HepG2 (cell line): Measurements from ENCODE around the gene MN1. TPM values are rescaled to one million over a fixed set of nuclear protein-coding genes. Genes with fewer than 3 reads are reported as not detected.

Source experiments
- ATAC-seq: fragments of 200-7000 bp; cut with Tn5 transposase; 3 replicates; pipeline ENCODE4 v1.9.1; 2020; ENCODE audit warnings: mild to moderate bottlenecking, moderate library complexity
- BruUV-seq: library from RNA; stranded (reverse); fragments of 400-500 nt; replicated peaks from 2 replicates; lab custom pipeline; 2021; lab: Mats Ljungman, UMichigan
- CTCF ChIA-PET: fragments of 300-600 bp; formaldehyde crosslinking; extraction: SDS; loops from one replicate; lab custom pipeline; 2021; ENCODE audit warnings: low total read pairs, inconsistent platforms, low intra/inter-chr PET ratio; lab: Yijun Ruan, JAX
- POLR2A ChIA-PET: fragments of 350-600 bp; sonication (Branson Sonifier 250); formaldehyde crosslinking; loops from one replicate; lab custom pipeline; 2020; ENCODE audit warnings: antibody characterized with exemption, inconsistent platforms; lab: Yijun Ruan, JAX
- DNase-seq: peaks from one replicate; pipeline ENCODE4 v3.0.0-alpha.2; 2015; ENCODE audit warnings: low spot score
- FAIRE-seq: peaks from 3 replicates; lab custom pipeline; 2011; peaks lifted over from hg19 to GRCh38; lab: Jason Lieb, UNC
- H2AFZ ChIP-seq: one replicate; pipeline ENCODE4 v1.6.1; 2011; ENCODE audit warnings: low read length, inconsistent platforms
- H3K27ac ChIP-seq: fragments of 300-600 bp; 3 replicates; pipeline ENCODE4 v1.8.0; 2011; ENCODE audit warnings: mixed run types, mild to moderate bottlenecking, mixed read lengths, low read length, inconsistent platforms; ENCODE audit not compliant: insufficient read depth; ENCODE audit errors: extremely low read length
- H3K27me3 ChIP-seq, 2 experiments: fragments of 200-600 bp in 1 of 2; 2 replicates in 1 of 2; 3 replicates in 1 of 2; pipeline versions ENCODE4 v1.6.0 to v1.8.0; 2011; ENCODE audit warnings: low read length in 2 of 2, mild to moderate bottlenecking in 2 of 2, moderate library complexity in 2 of 2, inconsistent platforms in 1 of 2; ENCODE audit not compliant: insufficient read depth in 2 of 2, control insufficient read depth in 1 of 2
- H3K36me3 ChIP-seq, 2 experiments: fragments of 200-600 bp in 1 of 2; replicated peaks in 1 of 2; 2 replicates in 1 of 2; 3 replicates in 1 of 2; pipeline versions ENCODE4 v1.5.1 to v1.8.0; 2011; ENCODE audit warnings: low read length in 2 of 2, inconsistent platforms in 1 of 2; ENCODE audit not compliant: insufficient read depth in 2 of 2, control insufficient read depth in 1 of 2
- H3K4me1 ChIP-seq: 2 replicates; pipeline ENCODE4 v1.5.1; 2012; ENCODE audit warnings: low read length, inconsistent platforms; ENCODE audit not compliant: insufficient read depth
- H3K4me2 ChIP-seq: 2 replicates; pipeline ENCODE4 v1.6.0; 2011; ENCODE audit warnings: low read depth, low read length, inconsistent platforms
- H3K4me3 ChIP-seq, 3 experiments: fragments of 200-600 bp in 1 of 3; sonication (generic), shearing (Covaris generic) in 1 of 3; replicated peaks in 1 of 3; 2 replicates each; pipeline ENCODE4 v1.5.1; 2011 to 2016; ENCODE audit warnings: low read length in 3 of 3, inconsistent platforms in 2 of 3, low read depth in 2 of 3, mild to moderate bottlenecking in 2 of 3, control low read depth in 1 of 3, mixed read lengths in 1 of 3; ENCODE audit not compliant: insufficient read depth in 1 of 3
- H3K79me2 ChIP-seq: one replicate; pipeline ENCODE4 v1.6.1; 2011; ENCODE audit warnings: low read length, inconsistent platforms; ENCODE audit not compliant: insufficient read depth
- H3K9ac ChIP-seq: 2 replicates; pipeline ENCODE4 v1.6.0; 2011; ENCODE audit warnings: mild to moderate bottlenecking, low read depth, low read length, inconsistent platforms; ENCODE audit not compliant: insufficient read depth
- H3K9me3 ChIP-seq: 2 replicates; pipeline ENCODE4 v1.5.1; 2012; ENCODE audit warnings: mild to moderate bottlenecking, low read length
- H4K20me1 ChIP-seq: 2 replicates; pipeline ENCODE4 v1.6.0; 2011; ENCODE audit warnings: inconsistent platforms, mild to moderate bottlenecking, low read length, moderate library complexity; ENCODE audit not compliant: insufficient read depth
- CEBPG ChIP-seq: IDR thresholded peaks from 2 replicates; pipeline ENCODE4 v1.6.1; 2016
- GZF1 ChIP-seq: sonication (generic); formaldehyde crosslinking; IDR thresholded peaks from 2 replicates; pipeline ENCODE4 v1.5.1; 2020; ENCODE audit warnings: mild to moderate bottlenecking, missing genetic modification reagents
- PHF8 ChIP-seq: sonication (generic); formaldehyde crosslinking; IDR thresholded peaks from 2 replicates; pipeline ENCODE4 v1.5.0; 2020; ENCODE audit warnings: missing genetic modification reagents
- ZNF7 ChIP-seq: IDR thresholded peaks from 2 replicates; pipeline ENCODE4 v1.6.1; 2016; ENCODE audit warnings: missing biosample characterization, missing genetic modification reagents
- ZNF768 ChIP-seq: sonication (generic); formaldehyde crosslinking; IDR thresholded peaks from 2 replicates; pipeline ENCODE4 v1.4.0; 2020; ENCODE audit warnings: missing genetic modification reagents
- ZNF777 ChIP-seq: sonication (generic); formaldehyde crosslinking; IDR thresholded peaks from 2 replicates; pipeline ENCODE4 v1.4.0; 2020; ENCODE audit warnings: missing genetic modification reagents
- ZSCAN30 ChIP-seq: sonication (generic); formaldehyde crosslinking; IDR thresholded peaks from 2 replicates; pipeline ENCODE4 v1.5.0; 2020; ENCODE audit warnings: mild to moderate bottlenecking, missing genetic modification reagents
- WGBS: methylation state at CpG from one replicate; pipeline ENCODE4 v1.1.6; 2017; ENCODE audit warnings: low lambda C conversion rate; 5-methylcytosine and 5-hydroxymethylcytosine counted together
- in situ Hi-C: cut with HindIII; loops from 2 replicates; pipeline ENCODE4 v1.10.0; 2017; ENCODE audit warnings: low pct_unique_long_range_greater_than_20kb; ENCODE audit not compliant: extremely low pct_ligation_motif_present
- intact Hi-C: fragments of 100-400 bp; cut with micrococcal nuclease; formaldehyde crosslinking; loops from one replicate; pipeline ENCODE4 v1.10.0; 2022; ENCODE audit not compliant: unreplicated experiment
- polyA plus RNA-seq, 8 experiments: library from polyadenylated mRNA; depleted of rRNA in 3 of 8; stranded (reverse) in 7 of 8; unstranded in 1 of 8; fragments of >200 nt; fragmentation: Illumina TruSeq in 4 of 8; extraction: Trizol in 4 of 8; gene quantifications; 2 replicates each; pipeline versions ENCODE4 v1.2.1 to v1.2.3, GENCODE V29; 2011 to 2016; ENCODE audit warnings: low read depth in 4 of 8, missing spikeins in 1 of 8, mixed read lengths in 1 of 8; ENCODE audit not compliant: insufficient read depth in 1 of 8
- total RNA-seq, 5 experiments: library from RNA; depleted of rRNA; stranded (reverse); fragments of >200 nt; fragmentation: Illumina TruSeq; extraction: Trizol; gene quantifications; 2 replicates each; pipeline ENCODE4 v1.2.3, GENCODE V29; 2016; ENCODE audit warnings: low read depth in 1 of 5
- TF ChIP-seq, protein P1 (sequence below): sonication (generic); formaldehyde crosslinking; IDR thresholded peaks from 2 replicates; pipeline ENCODE4 v1.9.0; 2021; ENCODE audit warnings: missing genetic modification reagents, mild to moderate bottlenecking, borderline replicate concordance
- TF ChIP-seq, protein P2 (sequence below): sonication (generic); formaldehyde crosslinking; IDR thresholded peaks from 2 replicates; pipeline ENCODE4 v1.4.0; 2020; ENCODE audit warnings: missing genetic modification reagents
- TF ChIP-seq, protein P3 (sequence below): sonication (generic); formaldehyde crosslinking; IDR thresholded peaks from 2 replicates; pipeline ENCODE4 v1.9.0; 2021; ENCODE audit warnings: mild to moderate bottlenecking, missing genetic modification reagents
- TF ChIP-seq, protein P4 (sequence below): IDR thresholded peaks from 2 replicates; pipeline ENCODE4 v1.6.1; 2016; ENCODE audit warnings: missing compliant biosample characterization, missing genetic modification reagents, borderline replicate concordance

MN1 gene
- total and polyA plus RNA-seq, 2 of the 13 experiments (the other 11 are each of a cell fraction or from before 2014, with no cell fraction given): 0.01 TPM; not detected in 1

DNA sequence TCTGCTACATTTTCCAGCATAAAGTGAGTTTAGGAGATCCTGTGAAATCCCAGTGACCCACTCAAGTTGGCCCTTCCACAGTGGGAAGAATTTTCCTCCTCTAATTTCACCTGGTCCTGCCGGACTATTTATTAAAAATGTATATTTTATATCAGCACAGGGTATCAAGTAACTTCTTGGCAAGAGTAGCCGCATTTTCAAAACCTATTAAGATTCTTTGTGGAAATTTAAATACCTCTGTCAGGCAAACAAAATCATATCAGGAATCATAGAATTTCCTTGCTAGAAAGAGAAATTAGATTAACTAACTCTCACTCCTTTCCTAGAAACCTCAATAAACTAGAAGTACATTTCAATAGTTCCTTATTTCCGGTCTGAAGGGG lies 9.7 kb downstream of the MN1 start:
- H3K27me3 ChIP-seq: peaks cover 4 to 38% of the 10 kb centered on the region in 2 experiments; a peak in 3 of 5 replicates
- ATAC-seq (no peak), FAIRE-seq (no peak), DNase-seq (no peak)
- no peak overlapping the region for H3K4me3 ChIP-seq
- BruUV-seq: no TSS peak
- H4K20me1 ChIP-seq: no peaks in the 10 kb centered on the region
- no peaks in the 10 kb centered on the region for H3K36me3 ChIP-seq
- CTCF ChIA-PET: no interaction called here
- in situ Hi-C loops: no loop called here
- H3K9ac ChIP-seq: no peak overlapping the region
- H3K79me2 ChIP-seq: no peaks in the 10 kb centered on the region
- no peak for TF ChIP-seq PHF8 (CRISPR knock-in tag)
- TF ChIP-seq ZSCAN30 (CRISPR knock-in tag): no peak
- no peak for TF ChIP-seq GZF1 (CRISPR knock-in tag)
- TF ChIP-seq ZNF7 (CRISPR knock-in tag): no peak
- TF ChIP-seq, protein P1, sequence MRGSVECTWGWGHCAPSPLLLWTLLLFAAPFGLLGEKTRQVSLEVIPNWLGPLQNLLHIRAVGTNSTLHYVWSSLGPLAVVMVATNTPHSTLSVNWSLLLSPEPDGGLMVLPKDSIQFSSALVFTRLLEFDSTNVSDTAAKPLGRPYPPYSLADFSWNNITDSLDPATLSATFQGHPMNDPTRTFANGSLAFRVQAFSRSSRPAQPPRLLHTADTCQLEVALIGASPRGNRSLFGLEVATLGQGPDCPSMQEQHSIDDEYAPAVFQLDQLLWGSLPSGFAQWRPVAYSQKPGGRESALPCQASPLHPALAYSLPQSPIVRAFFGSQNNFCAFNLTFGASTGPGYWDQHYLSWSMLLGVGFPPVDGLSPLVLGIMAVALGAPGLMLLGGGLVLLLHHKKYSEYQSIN (CRISPR knock-in tag): no peak
- no peak for TF ChIP-seq CEBPG
- no peak for TF ChIP-seq ZNF768 (CRISPR knock-in tag)
- TF ChIP-seq ZNF777 (CRISPR knock-in tag): no peak
- TF ChIP-seq, protein P2, sequence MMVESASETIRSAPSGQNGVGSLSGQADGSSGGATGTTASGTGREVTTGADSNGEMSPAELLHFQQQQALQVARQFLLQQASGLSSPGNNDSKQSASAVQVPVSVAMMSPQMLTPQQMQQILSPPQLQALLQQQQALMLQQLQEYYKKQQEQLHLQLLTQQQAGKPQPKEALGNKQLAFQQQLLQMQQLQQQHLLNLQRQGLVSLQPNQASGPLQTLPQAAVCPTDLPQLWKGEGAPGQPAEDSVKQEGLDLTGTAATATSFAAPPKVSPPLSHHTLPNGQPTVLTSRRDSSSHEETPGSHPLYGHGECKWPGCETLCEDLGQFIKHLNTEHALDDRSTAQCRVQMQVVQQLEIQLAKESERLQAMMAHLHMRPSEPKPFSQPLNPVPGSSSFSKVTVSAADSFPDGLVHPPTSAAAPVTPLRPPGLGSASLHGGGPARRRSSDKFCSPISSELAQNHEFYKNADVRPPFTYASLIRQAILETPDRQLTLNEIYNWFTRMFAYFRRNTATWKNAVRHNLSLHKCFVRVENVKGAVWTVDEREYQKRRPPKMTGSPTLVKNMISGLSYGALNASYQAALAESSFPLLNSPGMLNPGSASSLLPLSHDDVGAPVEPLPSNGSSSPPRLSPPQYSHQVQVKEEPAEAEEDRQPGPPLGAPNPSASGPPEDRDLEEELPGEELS: no peak
- TF ChIP-seq, protein P3, sequence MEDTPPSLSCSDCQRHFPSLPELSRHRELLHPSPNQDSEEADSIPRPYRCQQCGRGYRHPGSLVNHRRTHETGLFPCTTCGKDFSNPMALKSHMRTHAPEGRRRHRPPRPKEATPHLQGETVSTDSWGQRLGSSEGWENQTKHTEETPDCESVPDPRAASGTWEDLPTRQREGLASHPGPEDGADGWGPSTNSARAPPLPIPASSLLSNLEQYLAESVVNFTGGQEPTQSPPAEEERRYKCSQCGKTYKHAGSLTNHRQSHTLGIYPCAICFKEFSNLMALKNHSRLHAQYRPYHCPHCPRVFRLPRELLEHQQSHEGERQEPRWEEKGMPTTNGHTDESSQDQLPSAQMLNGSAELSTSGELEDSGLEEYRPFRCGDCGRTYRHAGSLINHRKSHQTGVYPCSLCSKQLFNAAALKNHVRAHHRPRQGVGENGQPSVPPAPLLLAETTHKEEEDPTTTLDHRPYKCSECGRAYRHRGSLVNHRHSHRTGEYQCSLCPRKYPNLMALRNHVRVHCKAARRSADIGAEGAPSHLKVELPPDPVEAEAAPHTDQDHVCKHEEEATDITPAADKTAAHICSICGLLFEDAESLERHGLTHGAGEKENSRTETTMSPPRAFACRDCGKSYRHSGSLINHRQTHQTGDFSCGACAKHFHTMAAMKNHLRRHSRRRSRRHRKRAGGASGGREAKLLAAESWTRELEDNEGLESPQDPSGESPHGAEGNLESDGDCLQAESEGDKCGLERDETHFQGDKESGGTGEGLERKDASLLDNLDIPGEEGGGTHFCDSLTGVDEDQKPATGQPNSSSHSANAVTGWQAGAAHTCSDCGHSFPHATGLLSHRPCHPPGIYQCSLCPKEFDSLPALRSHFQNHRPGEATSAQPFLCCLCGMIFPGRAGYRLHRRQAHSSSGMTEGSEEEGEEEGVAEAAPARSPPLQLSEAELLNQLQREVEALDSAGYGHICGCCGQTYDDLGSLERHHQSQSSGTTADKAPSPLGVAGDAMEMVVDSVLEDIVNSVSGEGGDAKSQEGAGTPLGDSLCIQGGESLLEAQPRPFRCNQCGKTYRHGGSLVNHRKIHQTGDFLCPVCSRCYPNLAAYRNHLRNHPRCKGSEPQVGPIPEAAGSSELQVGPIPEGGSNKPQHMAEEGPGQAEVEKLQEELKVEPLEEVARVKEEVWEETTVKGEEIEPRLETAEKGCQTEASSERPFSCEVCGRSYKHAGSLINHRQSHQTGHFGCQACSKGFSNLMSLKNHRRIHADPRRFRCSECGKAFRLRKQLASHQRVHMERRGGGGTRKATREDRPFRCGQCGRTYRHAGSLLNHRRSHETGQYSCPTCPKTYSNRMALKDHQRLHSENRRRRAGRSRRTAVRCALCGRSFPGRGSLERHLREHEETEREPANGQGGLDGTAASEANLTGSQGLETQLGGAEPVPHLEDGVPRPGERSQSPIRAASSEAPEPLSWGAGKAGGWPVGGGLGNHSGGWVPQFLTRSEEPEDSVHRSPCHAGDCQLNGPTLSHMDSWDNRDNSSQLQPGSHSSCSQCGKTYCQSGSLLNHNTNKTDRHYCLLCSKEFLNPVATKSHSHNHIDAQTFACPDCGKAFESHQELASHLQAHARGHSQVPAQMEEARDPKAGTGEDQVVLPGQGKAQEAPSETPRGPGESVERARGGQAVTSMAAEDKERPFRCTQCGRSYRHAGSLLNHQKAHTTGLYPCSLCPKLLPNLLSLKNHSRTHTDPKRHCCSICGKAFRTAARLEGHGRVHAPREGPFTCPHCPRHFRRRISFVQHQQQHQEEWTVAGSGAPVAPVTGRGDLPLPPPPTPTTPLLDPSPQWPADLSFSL (CRISPR knock-in tag): no peak
- TF ChIP-seq, protein P4, sequence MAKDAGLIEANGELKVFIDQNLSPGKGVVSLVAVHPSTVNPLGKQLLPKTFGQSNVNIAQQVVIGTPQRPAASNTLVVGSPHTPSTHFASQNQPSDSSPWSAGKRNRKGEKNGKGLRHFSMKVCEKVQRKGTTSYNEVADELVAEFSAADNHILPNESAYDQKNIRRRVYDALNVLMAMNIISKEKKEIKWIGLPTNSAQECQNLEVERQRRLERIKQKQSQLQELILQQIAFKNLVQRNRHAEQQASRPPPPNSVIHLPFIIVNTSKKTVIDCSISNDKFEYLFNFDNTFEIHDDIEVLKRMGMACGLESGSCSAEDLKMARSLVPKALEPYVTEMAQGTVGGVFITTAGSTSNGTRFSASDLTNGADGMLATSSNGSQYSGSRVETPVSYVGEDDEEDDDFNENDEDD (CRISPR knock-in tag): no peak
- WGBS: 40% methylated on average over 3 of the region's 3 CpGs
- no peak overlapping the region for H2AFZ ChIP-seq
- H3K9me3 ChIP-seq: no peaks in the 10 kb centered on the region
- no peaks in the 10 kb centered on the region for H3K4me1 ChIP-seq
- intact Hi-C loops: no loop called here
- POLR2A ChIA-PET: no interaction called here
- H3K27ac ChIP-seq: no peak overlapping the region
- no peak overlapping the region for H3K4me2 ChIP-seq
